HepG2 (cell line): ENCODE results near the gene CMC1. TPM values are rescaled to one million over a fixed set of nuclear protein-coding genes. Genes with fewer than 3 reads are reported as not detected.
A peak's percentile ranks its signal among the peaks of the same experiment; 100 is the strongest.

Experiments
- ARNT ChIP-seq: fragments of 450-650 bp; IDR thresholded peaks from 2 replicates; pipeline ENCODE4 v1.6.1; 2017
- FOXP1 ChIP-seq, 2 experiments: fragments of 450-650 bp in 1 of 2; IDR thresholded peaks; 2 replicates each; pipeline ENCODE4 v1.6.1; 2017 to 2018; ENCODE audit warnings: antibody characterized with exemption in 1 of 2
- IRF2 ChIP-seq: IDR thresholded peaks from 2 replicates; pipeline ENCODE4 v1.6.1; 2018; ENCODE audit warnings: missing genetic modification reagents, missing compliant biosample characterization
- KDM3A ChIP-seq: IDR thresholded peaks from 2 replicates; pipeline ENCODE4 v1.6.1; 2018; ENCODE audit warnings: low read depth, missing compliant biosample characterization
- MAF1 ChIP-seq: sonication (generic); formaldehyde crosslinking; IDR thresholded peaks from 2 replicates; pipeline ENCODE4 v1.5.0; 2020; ENCODE audit warnings: missing genetic modification reagents, borderline replicate concordance
- MED8 ChIP-seq: sonication (generic); formaldehyde crosslinking; IDR thresholded peaks from 2 replicates; pipeline ENCODE4 v1.8.1; 2023; ENCODE audit warnings: mild to moderate bottlenecking, missing genetic modification reagents; ENCODE audit not compliant: insufficient replicate concordance
- NFATC3 ChIP-seq: sonication (generic); formaldehyde crosslinking; IDR thresholded peaks from 2 replicates; pipeline ENCODE4 v1.5.1; 2020; ENCODE audit warnings: mild to moderate bottlenecking, missing genetic modification reagents
- NR2C2 ChIP-seq: sonication (generic); formaldehyde crosslinking; IDR thresholded peaks from 2 replicates; pipeline ENCODE4 v1.4.0; 2020; ENCODE audit warnings: missing genetic modification reagents, mild to moderate bottlenecking, moderate library complexity, borderline replicate concordance
- NR3C1 ChIP-seq: sonication (generic); formaldehyde crosslinking; IDR thresholded peaks from 2 replicates; pipeline ENCODE4 v1.4.0; 2020; ENCODE audit warnings: missing genetic modification reagents
- PCBP2 ChIP-seq: fragments of 200-400 bp; formaldehyde crosslinking; optimal IDR thresholded peaks from 2 replicates; pipeline ENCODE3; 2018; ENCODE audit warnings: low read length, low read depth; ENCODE audit not compliant: poor library complexity, severe bottlenecking
- PHF5A ChIP-seq: IDR thresholded peaks from one replicate; pipeline ENCODE4 v1.6.1; 2018; ENCODE audit warnings: low read depth, missing genetic modification reagents; ENCODE audit not compliant: unreplicated experiment
- PHF8 ChIP-seq: sonication (generic); formaldehyde crosslinking; IDR thresholded peaks from 2 replicates; pipeline ENCODE4 v1.5.0; 2020; ENCODE audit warnings: missing genetic modification reagents
- SOX6 ChIP-seq, 2 experiments: fragments of 450-650 bp in 1 of 2; sonication (generic) in 1 of 2; formaldehyde crosslinking in 1 of 2; IDR thresholded peaks; 2 replicates each; pipeline versions ENCODE4 v1.4.0 to v1.6.1; 2017 to 2020; ENCODE audit warnings: antibody characterized with exemption in 1 of 2, mild to moderate bottlenecking in 1 of 2, missing genetic modification reagents in 1 of 2
- ZBTB42 ChIP-seq: sonication (generic); formaldehyde crosslinking; IDR thresholded peaks from 2 replicates; pipeline ENCODE4 v1.5.0; 2020; ENCODE audit warnings: mild to moderate bottlenecking, missing genetic modification reagents
- ZNF24 ChIP-seq: fragments of 450-650 bp; IDR thresholded peaks from 2 replicates; pipeline ENCODE4 v1.6.1; 2017; ENCODE audit warnings: antibody characterized with exemption, mild to moderate bottlenecking
- ZNF772 ChIP-seq: sonication (generic); formaldehyde crosslinking; IDR thresholded peaks from 2 replicates; pipeline ENCODE4 v1.5.0; 2020; ENCODE audit warnings: mild to moderate bottlenecking, missing genetic modification reagents
- ZNF788 ChIP-seq: sonication (generic); formaldehyde crosslinking; IDR thresholded peaks from 2 replicates; pipeline ENCODE4 v1.5.0; 2020; ENCODE audit warnings: mild to moderate bottlenecking, missing genetic modification reagents, borderline replicate concordance
- ZSCAN25 ChIP-seq: sonication (generic); formaldehyde crosslinking; IDR thresholded peaks from 2 replicates; pipeline ENCODE4 v1.8.0; 2022; ENCODE audit warnings: mild to moderate bottlenecking, missing genetic modification reagents
- polyA plus RNA-seq, 8 experiments: library from polyadenylated mRNA; depleted of rRNA in 3 of 8; stranded (reverse) in 7 of 8; unstranded in 1 of 8; fragments of >200 nt; fragmentation: Illumina TruSeq in 4 of 8; extraction: Trizol in 4 of 8; gene quantifications; 2 replicates each; pipeline versions ENCODE4 v1.2.1 to v1.2.3, GENCODE V29; 2011 to 2016; ENCODE audit warnings: low read depth in 4 of 8, missing spikeins in 1 of 8, mixed read lengths in 1 of 8; ENCODE audit not compliant: insufficient read depth in 1 of 8
- total RNA-seq, 5 experiments: library from RNA; depleted of rRNA; stranded (reverse); fragments of >200 nt; fragmentation: Illumina TruSeq; extraction: Trizol; gene quantifications; 2 replicates each; pipeline ENCODE4 v1.2.3, GENCODE V29; 2016; ENCODE audit warnings: low read depth in 1 of 5
- TF ChIP-seq, protein P1 (sequence below): sonication (generic); formaldehyde crosslinking; IDR thresholded peaks from 2 replicates; pipeline ENCODE4 v1.9.0; 2021; ENCODE audit warnings: missing genetic modification reagents, borderline replicate concordance
- TF ChIP-seq, protein P2 (sequence below): sonication (generic); formaldehyde crosslinking; IDR thresholded peaks from 2 replicates; pipeline ENCODE4 v1.9.0; 2022; ENCODE audit warnings: missing genetic modification reagents, mild to moderate bottlenecking, borderline replicate concordance
- TF ChIP-seq, protein P3 (sequence below): sonication (generic); formaldehyde crosslinking; IDR thresholded peaks from 2 replicates; pipeline ENCODE4 v1.4.0; 2020; ENCODE audit warnings: missing genetic modification reagents
- TF ChIP-seq, protein P4 (sequence below): sonication (generic); formaldehyde crosslinking; IDR thresholded peaks from 2 replicates; pipeline ENCODE4 v1.4.0; 2020; ENCODE audit warnings: mild to moderate bottlenecking, missing genetic modification reagents

Gene CMC1
- total and polyA plus RNA-seq, 2 of the 13 experiments (the other 11 are each of a cell fraction or from before 2014, with no cell fraction given) = 22.1 to 29.5 TPM

DNA sequence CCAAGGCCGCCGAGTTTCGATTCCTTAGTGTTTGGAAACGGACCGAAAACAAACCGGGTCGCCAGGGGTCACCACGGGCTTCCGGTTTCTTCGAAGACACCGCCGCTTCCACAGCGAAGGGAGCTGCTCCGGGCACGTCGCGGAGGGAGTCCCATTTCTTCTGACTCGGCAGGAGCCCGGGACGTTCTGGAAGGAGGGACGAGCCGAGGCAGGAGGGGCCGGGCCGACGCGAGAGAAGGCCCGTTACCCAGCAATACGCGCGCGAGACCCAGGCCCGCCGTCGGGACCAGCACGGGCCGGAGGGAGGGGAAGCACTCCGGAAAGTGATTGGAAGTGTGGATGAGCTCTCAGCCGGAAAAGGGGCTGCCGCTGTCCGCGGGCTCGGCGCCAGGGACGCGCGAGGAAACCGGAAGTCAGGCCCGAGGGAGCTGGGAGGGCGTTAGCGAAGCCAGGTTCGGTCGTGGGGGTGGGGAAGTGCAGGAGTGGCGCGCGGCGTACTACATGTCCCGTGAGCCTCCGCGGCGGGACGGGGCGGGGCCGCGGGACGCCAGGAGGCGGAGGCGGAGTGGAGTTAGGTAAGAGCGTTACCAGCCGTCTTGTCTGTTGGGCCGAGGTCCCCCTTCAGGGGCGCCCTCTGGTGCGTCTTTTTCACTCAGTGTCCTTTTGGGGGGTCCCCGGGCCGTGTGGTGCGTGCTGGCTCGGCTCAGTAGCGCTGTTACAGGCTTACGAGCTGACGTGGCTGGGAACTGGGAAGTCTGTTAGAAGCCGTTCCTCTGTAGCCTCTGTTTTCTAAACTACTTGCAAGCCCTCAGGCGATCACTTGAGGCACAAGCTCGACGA, 107.4 kb downstream of the CMC1 start, which contains the start of the genes AZI2 and ZCWPW2 (continued):
- peak; percentile 95 for TF ChIP-seq NR2C2
- TF ChIP-seq ZNF24 = no peak
- TF ChIP-seq MED8 = peak; percentile 88
- TF ChIP-seq ZNF772 = peak; percentile 87
- TF ChIP-seq PCBP2 = no peak
- TF ChIP-seq, protein P1, sequence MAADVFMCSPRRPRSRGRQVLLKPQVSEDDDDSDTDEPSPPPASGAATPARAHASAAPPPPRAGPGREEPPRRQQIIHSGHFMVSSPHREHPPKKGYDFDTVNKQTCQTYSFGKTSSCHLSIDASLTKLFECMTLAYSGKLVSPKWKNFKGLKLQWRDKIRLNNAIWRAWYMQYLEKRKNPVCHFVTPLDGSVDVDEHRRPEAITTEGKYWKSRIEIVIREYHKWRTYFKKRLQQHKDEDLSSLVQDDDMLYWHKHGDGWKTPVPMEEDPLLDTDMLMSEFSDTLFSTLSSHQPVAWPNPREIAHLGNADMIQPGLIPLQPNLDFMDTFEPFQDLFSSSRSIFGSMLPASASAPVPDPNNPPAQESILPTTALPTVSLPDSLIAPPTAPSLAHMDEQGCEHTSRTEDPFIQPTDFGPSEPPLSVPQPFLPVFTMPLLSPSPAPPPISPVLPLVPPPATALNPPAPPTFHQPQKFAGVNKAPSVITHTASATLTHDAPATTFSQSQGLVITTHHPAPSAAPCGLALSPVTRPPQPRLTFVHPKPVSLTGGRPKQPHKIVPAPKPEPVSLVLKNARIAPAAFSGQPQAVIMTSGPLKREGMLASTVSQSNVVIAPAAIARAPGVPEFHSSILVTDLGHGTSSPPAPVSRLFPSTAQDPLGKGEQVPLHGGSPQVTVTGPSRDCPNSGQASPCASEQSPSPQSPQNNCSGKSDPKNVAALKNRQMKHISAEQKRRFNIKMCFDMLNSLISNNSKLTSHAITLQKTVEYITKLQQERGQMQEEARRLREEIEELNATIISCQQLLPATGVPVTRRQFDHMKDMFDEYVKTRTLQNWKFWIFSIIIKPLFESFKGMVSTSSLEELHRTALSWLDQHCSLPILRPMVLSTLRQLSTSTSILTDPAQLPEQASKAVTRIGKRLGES (CRISPR knock-in tag) = no peak
- peak; percentile 88; the same call in 1 of the 2 replicates for TF ChIP-seq MAF1 (CRISPR knock-in tag)
- no peak for TF ChIP-seq NR3C1 (CRISPR knock-in tag)
- TF ChIP-seq IRF2 (CRISPR knock-in tag) = peak; percentile 84
- peak; percentile 56 for TF ChIP-seq PHF5A
- TF ChIP-seq ZNF788 (CRISPR knock-in tag) = peak; percentile 97
- no peak for TF ChIP-seq ARNT
- TF ChIP-seq, protein P2, sequence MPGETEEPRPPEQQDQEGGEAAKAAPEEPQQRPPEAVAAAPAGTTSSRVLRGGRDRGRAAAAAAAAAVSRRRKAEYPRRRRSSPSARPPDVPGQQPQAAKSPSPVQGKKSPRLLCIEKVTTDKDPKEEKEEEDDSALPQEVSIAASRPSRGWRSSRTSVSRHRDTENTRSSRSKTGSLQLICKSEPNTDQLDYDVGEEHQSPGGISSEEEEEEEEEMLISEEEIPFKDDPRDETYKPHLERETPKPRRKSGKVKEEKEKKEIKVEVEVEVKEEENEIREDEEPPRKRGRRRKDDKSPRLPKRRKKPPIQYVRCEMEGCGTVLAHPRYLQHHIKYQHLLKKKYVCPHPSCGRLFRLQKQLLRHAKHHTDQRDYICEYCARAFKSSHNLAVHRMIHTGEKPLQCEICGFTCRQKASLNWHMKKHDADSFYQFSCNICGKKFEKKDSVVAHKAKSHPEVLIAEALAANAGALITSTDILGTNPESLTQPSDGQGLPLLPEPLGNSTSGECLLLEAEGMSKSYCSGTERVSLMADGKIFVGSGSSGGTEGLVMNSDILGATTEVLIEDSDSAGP = peak; percentile 96; the same call in 1 of the 2 replicates
- TF ChIP-seq SOX6 (IDR thresholded peaks at IDR 0.05) = no peak
- peak; percentile 79 for TF ChIP-seq SOX6 (CRISPR knock-in tag; IDR thresholded peaks at IDR 0.05)
- TF ChIP-seq NFATC3 = no peak
- TF ChIP-seq ZBTB42 (CRISPR knock-in tag) = peak; percentile 48; the same call in 1 of the 2 replicates
- peak; percentile 98 for TF ChIP-seq PHF8
- peak; percentile 61; the same call in 1 of the 2 replicates for TF ChIP-seq ZSCAN25 (CRISPR knock-in tag)
- TF ChIP-seq FOXP1 (IDR thresholded peaks at IDR 0.05) = no peak
- no peak for TF ChIP-seq FOXP1 (CRISPR knock-in tag; IDR thresholded peaks at IDR 0.05)
- TF ChIP-seq KDM3A (CRISPR knock-in tag) = peak; percentile 72; the same call in 1 of the 2 replicates
- TF ChIP-seq, protein P3, sequence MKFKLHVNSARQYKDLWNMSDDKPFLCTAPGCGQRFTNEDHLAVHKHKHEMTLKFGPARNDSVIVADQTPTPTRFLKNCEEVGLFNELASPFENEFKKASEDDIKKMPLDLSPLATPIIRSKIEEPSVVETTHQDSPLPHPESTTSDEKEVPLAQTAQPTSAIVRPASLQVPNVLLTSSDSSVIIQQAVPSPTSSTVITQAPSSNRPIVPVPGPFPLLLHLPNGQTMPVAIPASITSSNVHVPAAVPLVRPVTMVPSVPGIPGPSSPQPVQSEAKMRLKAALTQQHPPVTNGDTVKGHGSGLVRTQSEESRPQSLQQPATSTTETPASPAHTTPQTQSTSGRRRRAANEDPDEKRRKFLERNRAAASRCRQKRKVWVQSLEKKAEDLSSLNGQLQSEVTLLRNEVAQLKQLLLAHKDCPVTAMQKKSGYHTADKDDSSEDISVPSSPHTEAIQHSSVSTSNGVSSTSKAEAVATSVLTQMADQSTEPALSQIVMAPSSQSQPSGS (CRISPR knock-in tag) = peak; percentile 71
- TF ChIP-seq, protein P4, sequence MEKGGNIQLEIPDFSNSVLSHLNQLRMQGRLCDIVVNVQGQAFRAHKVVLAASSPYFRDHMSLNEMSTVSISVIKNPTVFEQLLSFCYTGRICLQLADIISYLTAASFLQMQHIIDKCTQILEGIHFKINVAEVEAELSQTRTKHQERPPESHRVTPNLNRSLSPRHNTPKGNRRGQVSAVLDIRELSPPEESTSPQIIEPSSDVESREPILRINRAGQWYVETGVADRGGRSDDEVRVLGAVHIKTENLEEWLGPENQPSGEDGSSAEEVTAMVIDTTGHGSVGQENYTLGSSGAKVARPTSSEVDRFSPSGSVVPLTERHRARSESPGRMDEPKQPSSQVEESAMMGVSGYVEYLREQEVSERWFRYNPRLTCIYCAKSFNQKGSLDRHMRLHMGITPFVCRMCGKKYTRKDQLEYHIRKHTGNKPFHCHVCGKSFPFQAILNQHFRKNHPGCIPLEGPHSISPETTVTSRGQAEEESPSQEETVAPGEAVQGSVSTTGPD (CRISPR knock-in tag) = peak; percentile 68; the same call in 1 of the 2 replicates
